HCT116 (cell line): Measurements from ENCODE around the gene POLN. TPM values are rescaled to one million over a fixed set of nuclear protein-coding genes. Genes with fewer than 3 reads are reported as not detected.

Experiments used
- ATAC-seq: fragments of 200-7000 bp; cut with Tn5 transposase; 2 replicates; pipeline ENCODE4 v1.9.1; 2020; ENCODE audit warnings: mild to moderate bottlenecking, moderate library complexity
- BruUV-seq: library from RNA; stranded (reverse); fragments of 400-500 nt; replicated peaks from 2 replicates; lab custom pipeline; 2021; lab: Mats Ljungman, UMichigan
- CTCF ChIA-PET: fragments of 300-600 bp; sonication (Branson Sonifier 250); formaldehyde crosslinking; loops from one replicate; lab custom pipeline; 2021; ENCODE audit warnings: antibody characterized with exemption; lab: Charles Lee
- POLR2A ChIA-PET: fragments of 300-600, 350-600 bp; sonication (Branson Sonifier 250); formaldehyde crosslinking; loops from one replicate; lab custom pipeline; 2021; ENCODE audit warnings: antibody characterized with exemption; lab: Charles Lee
- RAD21 ChIA-PET, 2 experiments: fragments of 300-600 bp; sonication (Branson Sonifier 250); formaldehyde crosslinking; loops; one replicate each; lab custom pipeline; 2023; ENCODE audit warnings: low total read pairs in 2 of 2; ENCODE audit not compliant: uncharacterized antibody in 2 of 2, unreplicated experiment in 2 of 2, low non-redundant PET in 1 of 2; lab: Charles Lee
- DNase-seq: peaks from one replicate; pipeline ENCODE4 v3.0.0-alpha.2; 2010; ENCODE audit warnings: low read depth, low spot score
- H2AFZ ChIP-seq: fragments of 200-600 bp; shearing (Covaris generic), sonication (generic); 2 replicates; pipeline ENCODE4 v1.6.1; 2017; ENCODE audit warnings: low read depth, mixed run types, mixed read lengths, antibody characterized with exemption, low read length; ENCODE audit not compliant: poor library complexity, severe bottlenecking
- H3K27ac ChIP-seq: 2 replicates; pipeline ENCODE4 v1.5.1; 2012; ENCODE audit warnings: low read depth, low read length
- H3K27me3 ChIP-seq: fragments of 200-600 bp; sonication (generic); 2 replicates; pipeline ENCODE4 v1.6.1; 2016; ENCODE audit warnings: mixed run types, low read length, mixed read lengths; ENCODE audit not compliant: insufficient read depth
- H3K36me3 ChIP-seq, 2 experiments: fragments of 200-500 bp in 1 of 2; fragments of 200-600 bp in 1 of 2; sonication (Bioruptor generic) in 1 of 2; sonication (generic) in 1 of 2; 2 replicates each; pipeline versions ENCODE4 v1.5.1 to v1.6.1; 2014 to 2016; ENCODE audit warnings: low read length in 2 of 2, inconsistent platforms in 1 of 2, mixed read lengths in 1 of 2, mixed run types in 1 of 2; ENCODE audit not compliant: insufficient read depth in 2 of 2, control insufficient read depth in 1 of 2
- H3K4me1 ChIP-seq, 2 experiments: fragments of 200-600 bp in 1 of 2; sonication (generic) in 1 of 2; 2 replicates each; pipeline versions ENCODE4 v1.5.1 to v1.6.1; 2012 to 2017; ENCODE audit warnings: low read length in 2 of 2, inconsistent platforms in 1 of 2, mild to moderate bottlenecking in 1 of 2, mixed read lengths in 1 of 2, mixed run types in 1 of 2, moderate library complexity in 1 of 2; ENCODE audit not compliant: insufficient read depth in 2 of 2, control insufficient read depth in 1 of 2
- H3K4me2 ChIP-seq: fragments of 200-600 bp; sonication (generic); 2 replicates; pipeline ENCODE4 v1.6.1; 2017; ENCODE audit warnings: mixed run types, low read length, mixed read lengths
- H3K4me3 ChIP-seq, 2 experiments: fragments of 200-600 bp in 1 of 2; sonication (generic) in 1 of 2; replicated peaks in 1 of 2; 2 replicates each; pipeline ENCODE4 v1.5.1; 2011 to 2016; ENCODE audit warnings: low read length in 2 of 2, control low read depth in 1 of 2, low read depth in 1 of 2, mild to moderate bottlenecking in 1 of 2, mixed read lengths in 1 of 2, mixed run types in 1 of 2
- H3K79me2 ChIP-seq: fragments of 200-600 bp; sonication (generic); 2 replicates; pipeline ENCODE4 v1.6.1; 2017; ENCODE audit warnings: mild to moderate bottlenecking, mixed run types, low read length, moderate library complexity, mixed read lengths; ENCODE audit not compliant: insufficient read depth
- H3K9ac ChIP-seq: fragments of 200-600 bp; sonication (generic); 2 replicates; pipeline ENCODE4 v1.6.1; 2016; ENCODE audit warnings: low read length, mixed read lengths
- H3K9me2 ChIP-seq: fragments of 200-600 bp; sonication (generic), shearing (Covaris generic); 2 replicates; pipeline ENCODE4 v1.6.1; 2017; ENCODE audit warnings: mixed run types, mild to moderate bottlenecking, moderate library complexity; ENCODE audit not compliant: insufficient read depth
- H3K9me3 ChIP-seq, 2 experiments: fragments of 200-500 bp in 1 of 2; fragments of 200-600 bp in 1 of 2; sonication (Bioruptor generic) in 1 of 2; sonication (generic) in 1 of 2; 2 replicates each; pipeline ENCODE4 v1.6.1; 2014 to 2017; ENCODE audit warnings: low read length in 2 of 2, mixed read lengths in 2 of 2, inconsistent platforms in 1 of 2, low read depth in 1 of 2, mild to moderate bottlenecking in 1 of 2, mixed run types in 1 of 2, moderate library complexity in 1 of 2; ENCODE audit not compliant: control insufficient read depth in 1 of 2, insufficient read depth in 1 of 2
- H4K20me1 ChIP-seq: fragments of 200-600 bp; sonication (generic), shearing (Covaris generic); 2 replicates; pipeline ENCODE4 v1.6.1; 2017; ENCODE audit warnings: mixed run types, mild to moderate bottlenecking, moderate library complexity; ENCODE audit not compliant: insufficient read depth
- CBX3 ChIP-seq: IDR thresholded peaks from 2 replicates; pipeline ENCODE4 v1.6.1; 2012; ENCODE audit warnings: low read depth
- EGR1 ChIP-seq: IDR thresholded peaks from 2 replicates; pipeline ENCODE4 v1.6.1; 2012; ENCODE audit warnings: low read depth
- EZH2 ChIP-seq: fragments of 200-600 bp; sonication (generic); IDR thresholded peaks from 2 replicates; pipeline ENCODE4 v1.6.1; 2017; ENCODE audit warnings: antibody characterized with exemption, mixed run types
- EZH2phosphoT487 ChIP-seq: fragments of 200-600 bp; IDR thresholded peaks from 2 replicates; pipeline ENCODE4 v1.6.1; 2018; ENCODE audit warnings: antibody characterized with exemption, borderline replicate concordance
- JUND ChIP-seq: IDR thresholded peaks from 2 replicates; pipeline ENCODE4 v1.6.1; 2012
- RAD21 ChIP-seq: IDR thresholded peaks from 2 replicates; pipeline ENCODE4 v1.6.1; 2012; ENCODE audit warnings: low read depth, mild to moderate bottlenecking
- SIN3A ChIP-seq: IDR thresholded peaks from 2 replicates; pipeline ENCODE4 v1.6.1; 2012; ENCODE audit warnings: low read depth
- SP1 ChIP-seq: IDR thresholded peaks from 2 replicates; pipeline ENCODE4 v1.6.1; 2012; ENCODE audit warnings: low read depth
- SRF ChIP-seq: IDR thresholded peaks from 2 replicates; pipeline ENCODE4 v1.6.1; 2012; ENCODE audit warnings: low read depth
- ZFX ChIP-seq: fragments of 450-650 bp; IDR thresholded peaks from 2 replicates; pipeline ENCODE4 v1.6.1; 2017
- ZNF274 ChIP-seq: fragments of 200-500 bp; sonication (Bioruptor generic); IDR thresholded peaks from 2 replicates; pipeline ENCODE4 v1.6.1; 2014; ENCODE audit warnings: mild to moderate bottlenecking, low read depth, low read length, inconsistent platforms
- intact Hi-C: fragments of 100-400 bp; cut with micrococcal nuclease; formaldehyde crosslinking; loops from 2 replicates; pipeline ENCODE4 v1.10.0; 2022
- total RNA-seq: library from RNA; stranded (reverse); gene quantifications from one replicate; pipeline ENCODE4 v1.2.1, GENCODE V29; 2021; ENCODE audit not compliant: unreplicated experiment
- TF ChIP-seq, protein P1 (sequence below): IDR thresholded peaks from 2 replicates; pipeline ENCODE4 v1.6.1; 2012
- TF ChIP-seq, protein P2 (sequence below), 3 experiments: fragments of 200-600 bp in 1 of 3; sonication (generic) in 1 of 3; IDR thresholded peaks in 2 of 3; conservative IDR thresholded peaks in 1 of 3; 2 replicates each; pipeline ENCODE4 v1.5.1; 2012 to 2017; ENCODE audit warnings: low read depth in 2 of 3, low read length in 2 of 3, antibody characterized with exemption in 1 of 3, borderline replicate concordance in 1 of 3, control low read depth in 1 of 3, mild to moderate bottlenecking in 1 of 3, mixed read lengths in 1 of 3, mixed run types in 1 of 3, moderate library complexity in 1 of 3; ENCODE audit not compliant: insufficient read depth in 1 of 3
- TF ChIP-seq, protein P3 (sequence below): IDR thresholded peaks from 2 replicates; pipeline ENCODE4 v1.6.1; 2012
- TF ChIP-seq, protein P4 (sequence below): IDR thresholded peaks from 2 replicates; pipeline ENCODE4 v1.6.1; 2012; ENCODE audit warnings: low read depth

The POLN gene
- total RNA-seq, 1 experiment from 2014 or later: 3.1 TPM

DNA sequence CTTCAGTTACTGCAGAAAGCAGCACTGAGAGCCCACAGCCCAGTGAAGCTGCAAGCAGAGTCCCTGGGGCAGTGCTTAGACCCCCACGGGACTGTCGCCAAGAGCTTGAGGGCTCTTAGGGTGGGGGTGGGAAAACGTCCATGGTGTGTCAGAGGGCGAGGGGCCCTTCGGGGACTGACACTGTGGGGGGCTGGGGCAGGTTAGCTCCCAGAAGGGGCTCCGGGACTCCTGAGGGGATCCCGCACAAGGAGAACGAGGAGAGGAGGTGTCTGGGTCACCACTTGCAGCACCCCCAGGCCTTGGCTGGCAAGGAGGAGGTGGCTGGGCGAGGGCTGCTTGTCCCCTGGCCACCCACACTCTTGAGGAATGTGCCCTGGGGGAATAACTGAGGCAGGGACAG lies 162.0 kb downstream of the POLN start:
- H3K4me2 ChIP-seq: no peak overlapping the region
- no peak overlapping the region for H3K4me3 ChIP-seq
- TF ChIP-seq ZFX (no peak), ZNF274 (no peak), RAD21 (no peak), SRF (no peak), EZH2phosphoT487 (no peak), EZH2 (no peak), SP1 (no peak), JUND (no peak), EGR1 (no peak), SIN3A (no peak), CBX3 (no peak)
- TF ChIP-seq, protein P1, sequence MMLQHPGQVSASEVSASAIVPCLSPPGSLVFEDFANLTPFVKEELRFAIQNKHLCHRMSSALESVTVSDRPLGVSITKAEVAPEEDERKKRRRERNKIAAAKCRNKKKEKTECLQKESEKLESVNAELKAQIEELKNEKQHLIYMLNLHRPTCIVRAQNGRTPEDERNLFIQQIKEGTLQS: no peak
- TF ChIP-seq, protein P2, sequence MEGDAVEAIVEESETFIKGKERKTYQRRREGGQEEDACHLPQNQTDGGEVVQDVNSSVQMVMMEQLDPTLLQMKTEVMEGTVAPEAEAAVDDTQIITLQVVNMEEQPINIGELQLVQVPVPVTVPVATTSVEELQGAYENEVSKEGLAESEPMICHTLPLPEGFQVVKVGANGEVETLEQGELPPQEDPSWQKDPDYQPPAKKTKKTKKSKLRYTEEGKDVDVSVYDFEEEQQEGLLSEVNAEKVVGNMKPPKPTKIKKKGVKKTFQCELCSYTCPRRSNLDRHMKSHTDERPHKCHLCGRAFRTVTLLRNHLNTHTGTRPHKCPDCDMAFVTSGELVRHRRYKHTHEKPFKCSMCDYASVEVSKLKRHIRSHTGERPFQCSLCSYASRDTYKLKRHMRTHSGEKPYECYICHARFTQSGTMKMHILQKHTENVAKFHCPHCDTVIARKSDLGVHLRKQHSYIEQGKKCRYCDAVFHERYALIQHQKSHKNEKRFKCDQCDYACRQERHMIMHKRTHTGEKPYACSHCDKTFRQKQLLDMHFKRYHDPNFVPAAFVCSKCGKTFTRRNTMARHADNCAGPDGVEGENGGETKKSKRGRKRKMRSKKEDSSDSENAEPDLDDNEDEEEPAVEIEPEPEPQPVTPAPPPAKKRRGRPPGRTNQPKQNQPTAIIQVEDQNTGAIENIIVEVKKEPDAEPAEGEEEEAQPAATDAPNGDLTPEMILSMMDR (IDR thresholded peaks at IDR 0.05 in 2 of 3, conservative IDR thresholded peaks at IDR 0.05 in 1 of 3; ENCODE audit: borderline replicate concordance in 1 of 3, insufficient read depth in 1 of 3, low read depth in 2 of 3, low read length in 2 of 3): no peak
- TF ChIP-seq, protein P3, sequence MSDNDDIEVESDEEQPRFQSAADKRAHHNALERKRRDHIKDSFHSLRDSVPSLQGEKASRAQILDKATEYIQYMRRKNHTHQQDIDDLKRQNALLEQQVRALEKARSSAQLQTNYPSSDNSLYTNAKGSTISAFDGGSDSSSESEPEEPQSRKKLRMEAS: no peak
- TF ChIP-seq, protein P4, sequence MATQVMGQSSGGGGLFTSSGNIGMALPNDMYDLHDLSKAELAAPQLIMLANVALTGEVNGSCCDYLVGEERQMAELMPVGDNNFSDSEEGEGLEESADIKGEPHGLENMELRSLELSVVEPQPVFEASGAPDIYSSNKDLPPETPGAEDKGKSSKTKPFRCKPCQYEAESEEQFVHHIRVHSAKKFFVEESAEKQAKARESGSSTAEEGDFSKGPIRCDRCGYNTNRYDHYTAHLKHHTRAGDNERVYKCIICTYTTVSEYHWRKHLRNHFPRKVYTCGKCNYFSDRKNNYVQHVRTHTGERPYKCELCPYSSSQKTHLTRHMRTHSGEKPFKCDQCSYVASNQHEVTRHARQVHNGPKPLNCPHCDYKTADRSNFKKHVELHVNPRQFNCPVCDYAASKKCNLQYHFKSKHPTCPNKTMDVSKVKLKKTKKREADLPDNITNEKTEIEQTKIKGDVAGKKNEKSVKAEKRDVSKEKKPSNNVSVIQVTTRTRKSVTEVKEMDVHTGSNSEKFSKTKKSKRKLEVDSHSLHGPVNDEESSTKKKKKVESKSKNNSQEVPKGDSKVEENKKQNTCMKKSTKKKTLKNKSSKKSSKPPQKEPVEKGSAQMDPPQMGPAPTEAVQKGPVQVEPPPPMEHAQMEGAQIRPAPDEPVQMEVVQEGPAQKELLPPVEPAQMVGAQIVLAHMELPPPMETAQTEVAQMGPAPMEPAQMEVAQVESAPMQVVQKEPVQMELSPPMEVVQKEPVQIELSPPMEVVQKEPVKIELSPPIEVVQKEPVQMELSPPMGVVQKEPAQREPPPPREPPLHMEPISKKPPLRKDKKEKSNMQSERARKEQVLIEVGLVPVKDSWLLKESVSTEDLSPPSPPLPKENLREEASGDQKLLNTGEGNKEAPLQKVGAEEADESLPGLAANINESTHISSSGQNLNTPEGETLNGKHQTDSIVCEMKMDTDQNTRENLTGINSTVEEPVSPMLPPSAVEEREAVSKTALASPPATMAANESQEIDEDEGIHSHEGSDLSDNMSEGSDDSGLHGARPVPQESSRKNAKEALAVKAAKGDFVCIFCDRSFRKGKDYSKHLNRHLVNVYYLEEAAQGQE: no peak
- no peaks in the 10 kb centered on the region for H3K4me1 ChIP-seq
- H2AFZ ChIP-seq: no peak overlapping the region
- intact Hi-C loops: no loop called here
- DNase-seq (no peak), ATAC-seq (no peak)
- no peaks in the 10 kb centered on the region for H4K20me1 ChIP-seq
- no peaks in the 10 kb centered on the region for H3K36me3 ChIP-seq
- no peaks in the 10 kb centered on the region for H3K9me2 ChIP-seq
- no TSS peak for BruUV-seq
- RAD21 ChIA-PET: no interaction called here
- no peak overlapping the region for H3K9ac ChIP-seq
- no peak overlapping the region for H3K27ac ChIP-seq
- H3K27me3 ChIP-seq: no peaks in the 10 kb centered on the region
- CTCF ChIA-PET: no interaction called here
- H3K9me3 ChIP-seq: no peaks in the 10 kb centered on the region
- no peaks in the 10 kb centered on the region for H3K79me2 ChIP-seq
- POLR2A ChIA-PET: no interaction called here
